A673 (cell line): ENCODE data around the gene UBE2K. TPM values are rescaled to one million over a fixed set of nuclear protein-coding genes. Genes with fewer than 3 reads are reported as not detected.
A peak's percentile ranks its signal among the peaks of the same experiment; 100 is the strongest.

Experiments
- BruUV-seq: library from RNA; stranded (reverse); fragments of 400-500 nt; replicated peaks from 2 replicates; lab custom pipeline; 2021; lab: Mats Ljungman, UMichigan
- CTCF ChIA-PET: fragments of 300-600 bp; sonication (Branson Sonifier 250); formaldehyde crosslinking; loops from one replicate; lab custom pipeline; 2022; ENCODE audit warnings: antibody characterized with exemption; lab: Charles Lee
- POLR2A ChIA-PET: fragments of 300-600 bp; sonication (Branson Sonifier 250); formaldehyde crosslinking; loops from one replicate; lab custom pipeline; 2022; ENCODE audit warnings: antibody characterized with exemption; ENCODE audit not compliant: low non-redundant PET; lab: Charles Lee
- DNase-seq: peaks from one replicate; pipeline ENCODE4 v3.0.0-alpha.2; 2015; ENCODE audit warnings: low spot score
- H3K27ac ChIP-seq: fragments of 200-600 bp; sonication (generic); 2 replicates; pipeline ENCODE4 v1.5.1; 2016; ENCODE audit warnings: mixed run types, low read depth, mild to moderate bottlenecking, mixed read lengths, antibody characterized with exemption, low read length; ENCODE audit not compliant: poor library complexity, severe bottlenecking
- H3K27me3 ChIP-seq: fragments of 200-600 bp; sonication (generic); replicated peaks from 2 replicates; pipeline ENCODE4 v1.6.1; 2017; ENCODE audit warnings: mixed run types, low read depth, mild to moderate bottlenecking, mixed read lengths, antibody characterized with exemption, low read length; ENCODE audit not compliant: insufficient read depth, poor library complexity
- H3K36me3 ChIP-seq: fragments of 200-600 bp; sonication (generic); 2 replicates; pipeline ENCODE4 v1.6.1; 2016; ENCODE audit warnings: mixed run types, mild to moderate bottlenecking, mixed read lengths, antibody characterized with exemption, low read length; ENCODE audit not compliant: insufficient read depth, poor library complexity, severe bottlenecking
- H3K4me1 ChIP-seq: fragments of 200-600 bp; sonication (generic); 2 replicates; pipeline ENCODE4 v1.6.1; 2017; ENCODE audit warnings: mixed run types, mild to moderate bottlenecking, mixed read lengths, antibody characterized with exemption, low read length; ENCODE audit not compliant: insufficient read depth, poor library complexity, severe bottlenecking
- H3K4me3 ChIP-seq: fragments of 200-600 bp; sonication (generic); 2 replicates; pipeline ENCODE4 v1.5.1; 2016; ENCODE audit warnings: low read depth, mixed run types, mild to moderate bottlenecking, mixed read lengths, low read length; ENCODE audit not compliant: poor library complexity, severe bottlenecking
- H3K9me3 ChIP-seq: fragments of 200-600 bp; sonication (generic); 2 replicates; pipeline ENCODE4 v1.6.1; 2016; ENCODE audit warnings: mixed run types, low read depth, mild to moderate bottlenecking, mixed read lengths, antibody characterized with exemption, low read length; ENCODE audit not compliant: poor library complexity, severe bottlenecking
- EZH2 ChIP-seq: fragments of 200-600 bp; sonication (generic); IDR thresholded peaks from 2 replicates; pipeline ENCODE4 v1.6.1; 2017; ENCODE audit warnings: borderline replicate concordance, low read depth, mild to moderate bottlenecking, mixed read lengths, antibody characterized with exemption, low read length; ENCODE audit not compliant: poor library complexity, severe bottlenecking
- intact Hi-C: fragments of 100-400 bp; cut with micrococcal nuclease; formaldehyde crosslinking; loops from one replicate; pipeline ENCODE4 v1.10.0; 2022; ENCODE audit not compliant: unreplicated experiment
- total RNA-seq: library from RNA; stranded (reverse); gene quantifications from 2 replicates; pipeline ENCODE4 v1.2.3, GENCODE V29; 2021
- TF ChIP-seq, protein P1 (sequence below): fragments of 300-800, 200-600 bp; sonication (generic); conservative IDR thresholded peaks from 2 replicates; pipeline ENCODE4 v1.5.1; 2017; ENCODE audit warnings: low read depth, mild to moderate bottlenecking, antibody characterized with exemption, low read length, moderate library complexity, mixed read lengths

The UBE2K gene
- total RNA-seq, 1 experiment from 2014 or later: 137 TPM

DNA sequence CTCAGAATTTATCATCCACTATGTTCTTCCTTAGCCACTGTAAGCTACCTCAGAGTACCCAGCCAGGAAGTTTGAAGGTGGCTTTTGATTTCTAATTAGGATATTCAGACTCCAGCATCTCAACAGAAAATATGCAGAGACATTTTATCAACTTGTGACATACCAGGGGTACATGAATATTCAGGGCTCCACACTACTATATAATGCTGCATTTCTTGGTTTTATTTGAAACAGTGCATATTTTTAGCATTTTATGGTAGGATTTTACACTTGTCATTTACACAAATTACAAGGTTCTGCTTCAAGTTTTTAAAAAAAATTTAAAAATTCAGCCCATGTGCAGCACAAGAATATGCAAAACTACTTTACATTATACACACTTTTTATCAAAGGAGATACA is 124.7 kb downstream of the UBE2K start:
- intact Hi-C loops: no loop called here
- H3K27ac ChIP-seq: peak overlapping the region; percentile 72
- no peak for DNase-seq
- TF ChIP-seq, protein P1, sequence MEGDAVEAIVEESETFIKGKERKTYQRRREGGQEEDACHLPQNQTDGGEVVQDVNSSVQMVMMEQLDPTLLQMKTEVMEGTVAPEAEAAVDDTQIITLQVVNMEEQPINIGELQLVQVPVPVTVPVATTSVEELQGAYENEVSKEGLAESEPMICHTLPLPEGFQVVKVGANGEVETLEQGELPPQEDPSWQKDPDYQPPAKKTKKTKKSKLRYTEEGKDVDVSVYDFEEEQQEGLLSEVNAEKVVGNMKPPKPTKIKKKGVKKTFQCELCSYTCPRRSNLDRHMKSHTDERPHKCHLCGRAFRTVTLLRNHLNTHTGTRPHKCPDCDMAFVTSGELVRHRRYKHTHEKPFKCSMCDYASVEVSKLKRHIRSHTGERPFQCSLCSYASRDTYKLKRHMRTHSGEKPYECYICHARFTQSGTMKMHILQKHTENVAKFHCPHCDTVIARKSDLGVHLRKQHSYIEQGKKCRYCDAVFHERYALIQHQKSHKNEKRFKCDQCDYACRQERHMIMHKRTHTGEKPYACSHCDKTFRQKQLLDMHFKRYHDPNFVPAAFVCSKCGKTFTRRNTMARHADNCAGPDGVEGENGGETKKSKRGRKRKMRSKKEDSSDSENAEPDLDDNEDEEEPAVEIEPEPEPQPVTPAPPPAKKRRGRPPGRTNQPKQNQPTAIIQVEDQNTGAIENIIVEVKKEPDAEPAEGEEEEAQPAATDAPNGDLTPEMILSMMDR: no peak
- TF ChIP-seq EZH2: no peak
- no peak overlapping the region for H3K4me3 ChIP-seq
- H3K36me3 ChIP-seq: peaks cover 12% of the 10 kb centered on the region
- ChIA-PET POLR2A (no interaction called here), CTCF (no interaction called here)
- BruUV-seq: no TSS peak
- peaks cover 40% of the 10 kb centered on the region for H3K4me1 ChIP-seq
- no peaks in the 10 kb centered on the region for H3K9me3 ChIP-seq
- H3K27me3 ChIP-seq: no peaks in the 10 kb centered on the region

DNA sequence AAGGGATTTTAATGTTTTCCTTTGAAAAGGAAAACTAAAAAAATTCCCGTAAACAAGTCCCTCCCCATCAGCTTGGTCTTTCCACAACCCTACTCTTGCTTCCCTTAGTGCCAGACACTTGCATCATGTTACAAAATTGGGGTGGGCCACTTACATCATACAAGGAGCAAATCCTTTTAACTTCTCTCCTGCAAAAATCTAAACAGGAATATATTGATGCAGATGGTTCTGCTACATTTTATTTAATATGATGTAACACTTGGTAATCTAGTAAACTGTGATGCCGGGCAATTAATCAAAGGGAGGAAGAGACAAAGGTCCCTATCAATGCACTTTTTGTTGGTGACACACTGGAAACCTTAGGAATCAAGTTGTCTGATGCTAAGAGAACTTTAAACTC is 125.3 kb downstream of the UBE2K start:
- Histone ChIP-seq H3K36me3 (peaks cover 12% of the 10 kb centered on the region), H3K27me3 (no peaks in the 10 kb centered on the region), H3K27ac (peak overlapping the region; percentile 72), H3K9me3 (no peaks in the 10 kb centered on the region), H3K4me3 (no peak overlapping the region), H3K4me1 (peaks cover 40% of the 10 kb centered on the region)
- TF ChIP-seq, protein P1: no peak
- TF ChIP-seq EZH2: no peak
- intact Hi-C loops: no loop called here
- POLR2A ChIA-PET: no interaction called here
- peak; percentile 63 for DNase-seq
- no TSS peak for BruUV-seq
- CTCF ChIA-PET: no interaction called here

DNA sequence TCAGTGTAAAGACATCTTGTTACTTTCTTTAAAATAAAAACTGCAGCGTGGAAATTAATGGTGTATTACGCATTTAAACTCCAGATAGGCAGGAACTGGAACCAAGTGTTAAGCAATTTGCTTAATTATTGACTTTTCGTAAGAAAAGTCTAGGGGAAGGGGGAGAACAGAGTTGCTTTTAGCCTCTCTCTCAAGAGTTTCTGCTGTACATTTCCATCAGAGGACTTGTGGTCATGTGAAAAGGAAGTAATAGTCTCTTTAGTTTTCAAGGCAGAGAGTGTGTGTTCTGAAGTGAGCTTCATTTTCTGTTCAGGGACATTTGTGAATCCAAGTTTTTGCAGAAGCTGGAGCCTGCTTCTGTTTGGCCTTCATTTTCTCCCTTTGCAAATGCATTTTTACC is 127.2 kb downstream of the UBE2K start:
- no peak for DNase-seq
- intact Hi-C loops: no loop called here
- BruUV-seq: no TSS peak
- H3K36me3 ChIP-seq: peaks cover 21% of the 10 kb centered on the region
- TF ChIP-seq, protein P1: no peak
- TF ChIP-seq EZH2: no peak
- peak overlapping the region; percentile 72 for H3K27ac ChIP-seq
- no peaks in the 10 kb centered on the region for H3K9me3 ChIP-seq
- ChIA-PET POLR2A (no interaction called here), CTCF (no interaction called here)
- peaks cover 40% of the 10 kb centered on the region for H3K4me1 ChIP-seq
- no peaks in the 10 kb centered on the region for H3K27me3 ChIP-seq
- no peak overlapping the region for H3K4me3 ChIP-seq
